ENCODE measurements around the gene LYRM4.
A peak's percentile ranks its signal among the peaks of the same experiment; 100 is the strongest.

The LYRM4 gene

DNA sequence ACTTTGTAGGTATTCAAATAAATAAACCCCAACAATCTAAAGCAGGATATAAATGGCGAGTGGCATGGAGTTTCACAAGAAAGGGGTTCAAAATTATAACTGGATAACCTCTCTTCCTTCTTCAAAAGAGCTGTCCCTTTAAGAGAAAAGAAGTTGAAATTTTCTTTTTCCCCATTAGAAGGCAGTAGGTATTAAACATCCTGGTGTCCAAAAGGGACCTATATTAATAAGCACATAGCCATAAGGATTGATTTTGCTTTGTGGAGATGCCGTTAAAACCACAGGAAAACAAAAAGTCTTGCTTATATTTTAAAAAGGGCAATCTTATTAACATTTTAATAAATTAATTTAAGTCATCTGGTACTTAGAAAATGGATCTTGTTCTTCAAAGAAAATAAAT is 76.5 kb downstream of the LYRM4 start:
- no peaks in the 10 kb centered on the region for H3K4me1 ChIP-seq (ENCODE audit: insufficient read depth, low read length)
- no peaks in the 10 kb centered on the region for H3K9me3 ChIP-seq (ENCODE audit: low read length)
- H2AFZ ChIP-seq (ENCODE audit: low read depth, low read length) = no peak overlapping the region
- H3K4me3 ChIP-seq (ENCODE audit: low read length) = no peak overlapping the region
- no peaks in the 10 kb centered on the region for H3K27me3 ChIP-seq (ENCODE audit: insufficient read depth, low read length)
- H3K36me3 ChIP-seq (ENCODE audit: insufficient read depth, low read length) = no peaks in the 10 kb centered on the region

DNA sequence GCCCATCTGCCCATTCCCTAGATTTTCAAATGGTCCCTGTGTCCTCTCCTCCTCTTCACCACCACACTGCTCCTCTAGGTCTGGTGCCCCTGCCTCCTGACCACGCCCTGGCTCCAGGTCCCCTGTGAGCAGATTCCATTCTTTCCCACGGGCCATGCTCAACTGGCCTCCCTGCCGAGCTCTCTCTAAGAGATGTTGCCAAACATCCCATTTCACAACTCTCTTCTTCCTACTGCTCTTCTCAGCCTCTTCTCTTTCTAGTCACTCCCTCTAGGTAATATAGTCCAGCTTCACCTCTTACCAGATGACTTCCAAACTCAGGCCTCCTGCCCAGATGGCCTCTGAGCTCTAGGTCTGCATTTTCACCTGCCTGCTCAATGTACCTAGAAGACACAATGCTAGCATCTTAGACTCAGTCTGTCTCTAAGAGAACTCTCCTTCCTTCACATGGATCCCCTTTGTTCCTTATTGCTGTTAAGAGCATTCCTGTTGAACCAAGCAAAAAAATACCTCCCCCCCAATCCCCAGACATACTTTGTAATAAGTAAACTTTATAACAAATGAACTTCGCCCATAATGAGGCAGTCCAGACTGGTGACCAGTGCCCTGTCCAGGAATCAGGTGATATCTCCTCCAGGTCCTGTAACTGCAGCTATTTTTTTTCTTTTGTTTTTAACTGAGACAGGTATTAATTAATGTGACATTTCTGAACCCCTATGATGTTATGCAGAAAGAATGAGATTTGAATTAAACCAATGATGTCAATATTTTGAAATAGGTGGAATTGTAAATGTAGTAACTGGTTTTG is 79.0 kb downstream of the LYRM4 start:
- H3K36me3 ChIP-seq (ENCODE audit: insufficient read depth, low read length) = no peaks in the 10 kb centered on the region
- H3K9me3 ChIP-seq (ENCODE audit: low read length) = no peaks in the 10 kb centered on the region
- no peaks in the 10 kb centered on the region for H3K27me3 ChIP-seq (ENCODE audit: insufficient read depth, low read length)
- no peak overlapping the region for H3K4me3 ChIP-seq (ENCODE audit: low read length)
- peaks cover 7% of the 10 kb centered on the region for H3K4me1 ChIP-seq (ENCODE audit: insufficient read depth, low read length)
- no peak overlapping the region for H2AFZ ChIP-seq (ENCODE audit: low read depth, low read length)

DNA sequence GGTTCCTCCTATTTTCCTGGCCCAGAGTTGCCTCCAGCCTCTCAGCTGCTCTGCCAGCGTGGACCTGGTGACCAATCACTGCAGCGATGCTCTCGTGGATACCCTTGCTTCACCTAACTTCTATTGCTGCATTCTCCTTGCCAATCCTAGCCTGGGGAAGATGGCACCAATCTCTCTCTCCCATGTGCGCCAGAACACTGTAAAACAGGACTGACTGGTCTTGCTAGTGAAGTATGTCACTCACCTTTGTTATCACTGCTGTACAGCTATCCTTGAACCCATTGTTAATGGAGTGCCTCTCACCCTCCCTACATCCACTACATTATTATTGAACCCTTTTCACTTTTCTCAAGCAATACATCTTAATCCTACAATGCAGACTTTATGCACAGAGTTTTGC is 80.1 kb downstream of the LYRM4 start:
- H3K4me1 ChIP-seq (ENCODE audit: insufficient read depth, low read length) = peaks cover 7% of the 10 kb centered on the region
- H2AFZ ChIP-seq (ENCODE audit: low read depth, low read length) = no peak overlapping the region
- no peaks in the 10 kb centered on the region for H3K27me3 ChIP-seq (ENCODE audit: insufficient read depth, low read length)
- H3K36me3 ChIP-seq (ENCODE audit: insufficient read depth, low read length) = no peaks in the 10 kb centered on the region
- no peak overlapping the region for H3K4me3 ChIP-seq (ENCODE audit: low read length)
- H3K9me3 ChIP-seq (ENCODE audit: low read length) = no peaks in the 10 kb centered on the region

DNA sequence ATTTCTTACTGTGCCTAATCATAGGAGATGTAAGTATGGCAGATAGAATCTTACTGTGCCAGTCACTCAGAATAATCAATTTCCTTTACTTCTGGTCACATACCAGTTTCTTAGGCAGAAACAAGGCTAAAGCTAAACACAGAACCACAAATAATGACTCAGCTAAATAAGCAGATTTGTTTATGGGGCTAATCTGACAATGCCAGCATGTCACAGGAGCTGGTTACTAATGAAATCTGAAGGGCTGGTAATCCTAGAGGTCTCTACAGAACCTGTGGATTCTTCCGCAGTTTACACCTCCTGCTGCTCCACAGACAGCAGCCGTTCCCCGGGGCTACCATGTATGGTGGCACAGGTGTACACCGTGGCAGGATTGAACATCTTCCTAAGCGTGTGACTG is 80.8 kb downstream of the LYRM4 start:
- H3K4me1 ChIP-seq (ENCODE audit: insufficient read depth, low read length) = peaks cover 14% of the 10 kb centered on the region
- no peak overlapping the region for H2AFZ ChIP-seq (ENCODE audit: low read depth, low read length)
- H3K4me3 ChIP-seq (ENCODE audit: low read length) = no peak overlapping the region
- H3K9me3 ChIP-seq (ENCODE audit: low read length) = no peaks in the 10 kb centered on the region
- H3K36me3 ChIP-seq (ENCODE audit: insufficient read depth, low read length) = no peaks in the 10 kb centered on the region
- H3K27me3 ChIP-seq (ENCODE audit: insufficient read depth, low read length) = no peaks in the 10 kb centered on the region

DNA sequence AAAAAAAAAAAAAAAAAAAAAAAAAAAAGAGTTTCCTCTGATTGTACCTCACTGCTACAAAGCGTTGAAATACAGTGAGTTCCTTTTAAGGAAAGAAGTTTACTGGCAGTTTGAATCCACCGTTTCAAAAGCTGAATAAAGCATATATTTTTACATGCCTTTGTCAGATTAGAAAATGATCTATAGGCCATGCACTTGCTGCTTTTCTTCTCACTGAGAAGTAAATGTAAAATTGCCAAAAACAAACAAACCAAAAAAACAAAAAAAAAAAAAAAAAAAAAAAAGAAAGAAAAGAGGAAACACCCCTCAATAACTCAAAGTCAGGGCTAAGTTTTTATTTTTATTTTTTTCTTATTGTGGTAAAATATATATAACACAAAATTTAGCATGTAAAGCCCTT is 81.9 kb downstream of the LYRM4 start:
- no peak overlapping the region for H3K4me3 ChIP-seq (ENCODE audit: low read length)
- no peaks in the 10 kb centered on the region for H3K36me3 ChIP-seq (ENCODE audit: insufficient read depth, low read length)
- H3K9me3 ChIP-seq (ENCODE audit: low read length) = no peaks in the 10 kb centered on the region
- peaks cover 25% of the 10 kb centered on the region for H3K4me1 ChIP-seq (ENCODE audit: insufficient read depth, low read length)
- no peak overlapping the region for H2AFZ ChIP-seq (ENCODE audit: low read depth, low read length)
- H3K27me3 ChIP-seq (ENCODE audit: insufficient read depth, low read length) = no peaks in the 10 kb centered on the region

DNA sequence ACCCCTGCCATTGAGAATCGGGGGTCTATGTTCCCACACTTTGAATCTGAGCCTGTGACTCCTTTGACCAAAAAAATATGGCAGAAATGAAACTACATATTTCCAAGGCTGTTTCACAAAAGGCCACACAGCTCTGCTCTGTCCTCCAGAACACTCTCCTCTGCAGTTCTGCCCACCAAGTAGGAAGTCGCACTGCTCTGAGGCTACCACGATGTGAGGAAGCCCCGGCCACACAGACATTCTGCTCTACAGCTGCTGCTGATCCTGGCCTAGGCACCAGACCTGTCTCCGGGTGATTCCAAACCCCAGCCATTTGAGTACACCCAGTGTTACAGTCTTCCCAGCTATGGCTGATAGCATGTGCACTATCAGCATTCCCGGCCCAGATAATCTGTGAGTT is 85.1 kb downstream of the LYRM4 start:
- Histone ChIP-seq H2AFZ (ENCODE audit: low read depth, low read length) (no peak overlapping the region), H3K4me3 (ENCODE audit: low read length) (no peak overlapping the region), H3K36me3 (ENCODE audit: insufficient read depth, low read length) (no peaks in the 10 kb centered on the region), H3K27me3 (ENCODE audit: insufficient read depth, low read length) (no peaks in the 10 kb centered on the region), H3K9me3 (ENCODE audit: low read length) (no peaks in the 10 kb centered on the region), H3K4me1 (ENCODE audit: insufficient read depth, low read length) (peaks cover 39% of the 10 kb centered on the region)

DNA sequence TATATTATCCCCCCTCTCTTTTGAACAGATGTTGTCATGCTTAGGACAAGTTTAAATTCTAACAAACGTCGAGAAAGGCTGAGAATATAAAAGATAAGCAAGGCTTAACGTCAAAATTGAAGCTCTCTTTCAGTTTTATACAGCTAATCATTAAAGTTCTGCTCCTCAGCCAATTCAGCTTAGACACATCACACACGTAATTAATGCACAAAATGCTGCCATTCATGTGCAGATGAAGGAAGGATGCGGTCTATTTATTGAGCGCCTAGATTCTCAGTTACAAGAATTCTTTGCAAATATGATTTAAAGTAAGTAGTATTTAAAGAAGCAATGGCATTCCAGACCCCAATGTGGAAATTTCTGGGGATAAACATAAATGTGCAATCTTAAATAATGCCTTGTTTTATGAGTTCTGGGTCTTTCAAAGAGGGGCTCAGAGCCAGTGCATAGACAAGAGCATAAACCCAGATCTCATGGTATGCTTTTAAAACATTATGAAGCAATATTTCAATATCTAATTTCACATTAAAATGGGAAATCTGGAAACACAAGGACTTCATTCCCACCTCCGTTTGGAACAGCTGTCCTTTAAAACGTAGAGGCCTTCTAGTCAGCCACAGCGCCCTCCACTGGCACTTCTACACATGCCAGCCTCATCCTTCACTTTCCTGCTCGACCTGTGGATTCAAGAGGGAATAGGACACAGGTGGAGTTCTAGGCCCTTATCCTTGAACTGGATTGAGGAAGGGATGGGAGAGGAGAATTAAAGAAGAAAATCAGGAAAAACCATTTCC is 85.8 kb downstream of the LYRM4 start:
- Histone ChIP-seq H2AFZ (ENCODE audit: low read depth, low read length) (peak overlapping the region; percentile 21), H3K36me3 (ENCODE audit: insufficient read depth, low read length) (no peaks in the 10 kb centered on the region), H3K4me3 (ENCODE audit: low read length) (no peak overlapping the region), H3K9me3 (ENCODE audit: low read length) (no peaks in the 10 kb centered on the region), H3K4me1 (ENCODE audit: insufficient read depth, low read length) (peaks cover 39% of the 10 kb centered on the region), H3K27me3 (ENCODE audit: insufficient read depth, low read length) (no peaks in the 10 kb centered on the region)

DNA sequence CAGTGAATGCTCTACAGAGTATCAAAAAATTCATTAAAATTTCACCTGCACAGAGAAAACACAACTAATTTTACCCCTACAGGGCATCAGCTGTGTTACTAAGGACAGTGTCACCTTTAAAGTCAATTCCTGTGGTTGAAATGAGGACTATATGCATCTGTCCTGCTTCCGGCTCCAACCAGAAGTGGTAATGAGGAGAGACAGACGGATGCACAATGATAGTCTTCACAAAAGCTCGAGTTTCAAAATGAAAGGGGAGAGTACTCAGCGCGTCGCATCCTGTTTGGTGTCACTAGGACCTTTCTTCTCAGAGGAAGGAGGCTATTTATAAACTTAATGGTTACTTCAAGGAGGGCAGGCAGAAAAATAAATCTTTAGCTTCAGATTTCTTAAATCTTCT is 86.5 kb downstream of the LYRM4 start:
- no peaks in the 10 kb centered on the region for H3K27me3 ChIP-seq (ENCODE audit: insufficient read depth, low read length)
- no peaks in the 10 kb centered on the region for H3K36me3 ChIP-seq (ENCODE audit: insufficient read depth, low read length)
- peak overlapping the region; percentile 28 for H3K4me3 ChIP-seq (ENCODE audit: low read length)
- H2AFZ ChIP-seq (ENCODE audit: low read depth, low read length) = peak overlapping the region; percentile 67
- H3K9me3 ChIP-seq (ENCODE audit: low read length) = no peaks in the 10 kb centered on the region
- peaks cover 39% of the 10 kb centered on the region for H3K4me1 ChIP-seq (ENCODE audit: insufficient read depth, low read length)

DNA sequence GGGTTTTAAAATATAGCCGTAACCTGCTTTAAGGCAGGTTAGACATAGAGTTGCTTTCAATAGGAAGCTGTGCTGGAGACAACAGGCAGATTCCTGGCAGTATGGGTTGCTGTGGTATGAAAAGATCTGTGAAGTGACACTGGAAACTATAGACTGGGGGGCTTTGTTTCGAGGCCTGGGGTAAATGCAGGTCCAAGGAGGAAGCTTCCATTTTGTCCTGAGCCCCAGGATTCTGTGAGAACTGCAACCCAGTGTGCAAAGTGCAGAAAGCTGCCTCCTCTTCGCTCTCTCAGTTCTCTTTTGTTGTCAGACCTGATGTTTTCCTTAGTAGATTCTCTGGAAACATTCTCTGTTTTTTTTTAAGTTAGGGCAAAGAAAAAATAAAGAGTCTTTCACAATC is 86.9 kb downstream of the LYRM4 start:
- Histone ChIP-seq H3K4me1 (ENCODE audit: insufficient read depth, low read length) (peaks cover 39% of the 10 kb centered on the region), H3K36me3 (ENCODE audit: insufficient read depth, low read length) (no peaks in the 10 kb centered on the region), H3K27me3 (ENCODE audit: insufficient read depth, low read length) (no peaks in the 10 kb centered on the region), H3K4me3 (ENCODE audit: low read length) (no peak overlapping the region), H2AFZ (ENCODE audit: low read depth, low read length) (peak overlapping the region; percentile 67), H3K9me3 (ENCODE audit: low read length) (no peaks in the 10 kb centered on the region)

DNA sequence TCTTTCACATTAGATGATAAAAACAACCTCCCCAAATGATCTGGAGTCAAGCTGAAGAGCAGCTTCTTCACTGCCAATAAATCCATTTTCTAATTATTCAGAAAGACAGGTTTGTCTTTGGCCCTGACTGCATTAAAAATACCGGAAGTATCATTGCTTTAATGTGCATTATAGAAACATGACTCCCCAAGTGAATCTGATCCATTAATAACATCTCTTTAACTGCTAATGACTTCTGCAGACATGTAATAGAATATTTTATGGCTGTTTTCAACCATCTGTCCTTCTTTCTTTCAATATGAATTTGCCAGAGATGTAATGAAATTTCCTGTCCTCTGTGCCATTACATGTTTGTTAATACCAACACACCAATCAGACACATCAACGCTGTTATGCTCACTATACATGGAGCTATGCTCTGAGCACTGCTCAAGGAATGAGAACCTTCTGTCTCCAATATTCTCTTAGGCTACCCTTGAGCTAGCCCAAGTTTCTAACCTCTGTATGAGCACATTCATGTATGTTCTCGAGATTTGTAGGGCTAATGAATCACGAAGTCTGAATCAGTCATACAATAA is 87.8 kb downstream of the LYRM4 start:
- Histone ChIP-seq H3K9me3 (ENCODE audit: low read length) (no peaks in the 10 kb centered on the region), H3K4me1 (ENCODE audit: insufficient read depth, low read length) (peaks cover 39% of the 10 kb centered on the region), H2AFZ (ENCODE audit: low read depth, low read length) (no peak overlapping the region), H3K36me3 (ENCODE audit: insufficient read depth, low read length) (no peaks in the 10 kb centered on the region), H3K27me3 (ENCODE audit: insufficient read depth, low read length) (no peaks in the 10 kb centered on the region), H3K4me3 (ENCODE audit: low read length) (no peak overlapping the region)

DNA sequence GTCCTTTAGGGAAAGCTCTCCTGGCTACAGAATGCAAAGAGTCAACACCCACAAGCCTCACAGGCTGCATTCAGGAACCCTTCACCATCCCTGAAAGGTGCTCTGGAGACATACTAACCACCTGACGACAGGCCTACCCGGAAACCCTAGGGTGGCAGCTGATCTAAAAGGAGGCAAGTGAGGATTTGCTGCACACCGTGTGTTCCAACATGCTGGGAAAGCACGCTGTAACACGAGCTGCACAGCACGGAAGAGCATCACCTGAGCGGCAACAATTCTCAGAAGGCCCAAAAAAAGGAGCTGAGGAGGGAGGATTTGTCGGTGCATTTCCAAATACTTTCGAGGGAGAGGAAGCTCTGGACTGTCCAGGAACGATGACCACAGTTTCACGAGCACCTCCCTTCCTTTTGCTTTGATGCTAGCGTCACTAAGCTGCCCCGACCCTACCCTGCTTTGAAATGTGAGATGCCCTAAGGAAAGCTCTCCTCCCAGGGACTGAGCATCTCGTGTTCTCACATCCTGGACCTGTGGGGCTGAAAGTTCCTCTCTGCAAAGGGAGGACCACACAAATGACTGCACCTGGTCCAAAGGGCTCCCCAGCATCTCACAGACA is 88.6 kb downstream of the LYRM4 start:
- peaks cover 34% of the 10 kb centered on the region for H3K4me1 ChIP-seq (ENCODE audit: insufficient read depth, low read length)
- H3K27me3 ChIP-seq (ENCODE audit: insufficient read depth, low read length) = no peaks in the 10 kb centered on the region
- no peak overlapping the region for H3K4me3 ChIP-seq (ENCODE audit: low read length)

DNA sequence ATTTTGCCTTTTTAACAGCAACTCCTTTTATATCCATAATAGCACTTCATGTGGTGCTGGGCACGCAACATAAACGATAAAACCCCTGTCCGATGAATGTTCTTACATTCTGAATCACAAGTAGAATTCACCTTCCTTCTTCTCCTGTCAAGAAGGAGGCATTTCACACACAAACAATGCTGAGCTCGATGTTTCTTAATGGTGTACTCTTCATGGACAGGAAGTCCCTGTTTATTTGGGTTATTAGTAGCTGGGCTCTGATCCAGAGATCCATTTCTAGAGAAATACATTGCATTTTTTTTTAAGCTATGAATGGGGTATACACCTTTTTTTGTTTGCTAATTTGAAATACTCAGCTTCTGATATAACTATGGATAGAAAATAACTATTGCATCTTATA is 93.2 kb downstream of the LYRM4 start:
- Histone ChIP-seq H2AFZ (ENCODE audit: low read depth, low read length) (no peak overlapping the region), H3K36me3 (ENCODE audit: insufficient read depth, low read length) (no peaks in the 10 kb centered on the region), H3K4me1 (ENCODE audit: insufficient read depth, low read length) (peaks cover 6% of the 10 kb centered on the region)

More for the DNA sequence above, 88.6 kb downstream of the LYRM4 start:
- H3K36me3 ChIP-seq (ENCODE audit: insufficient read depth, low read length) = no peaks in the 10 kb centered on the region
- H2AFZ ChIP-seq (ENCODE audit: low read depth, low read length) = no peak overlapping the region
- no peaks in the 10 kb centered on the region for H3K9me3 ChIP-seq (ENCODE audit: low read length)

DNA sequence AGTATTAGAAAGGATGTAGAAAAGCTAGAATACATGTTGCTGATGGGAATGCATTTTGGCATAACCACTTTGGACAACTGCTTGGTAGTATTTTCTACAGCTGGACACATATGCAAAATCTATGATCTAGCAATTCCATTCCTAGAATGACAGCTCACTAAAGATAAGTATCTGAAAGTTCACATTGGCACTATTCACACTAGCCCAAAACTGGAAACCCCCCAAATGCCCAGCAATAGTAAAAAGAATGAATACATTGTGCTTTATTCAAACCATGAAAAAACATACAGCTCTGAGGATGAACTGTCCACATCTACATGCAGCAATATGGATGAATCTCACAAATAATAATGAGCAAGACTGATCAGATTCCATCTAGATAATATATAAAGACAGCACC is 96.7 kb downstream of the LYRM4 start:
- Histone ChIP-seq H3K9me3 (ENCODE audit: low read length) (no peaks in the 10 kb centered on the region), H3K27me3 (ENCODE audit: insufficient read depth, low read length) (no peaks in the 10 kb centered on the region), H3K36me3 (ENCODE audit: insufficient read depth, low read length) (no peaks in the 10 kb centered on the region), H2AFZ (ENCODE audit: low read depth, low read length) (no peak overlapping the region), H3K4me1 (ENCODE audit: insufficient read depth, low read length) (peaks cover 5% of the 10 kb centered on the region), H3K4me3 (ENCODE audit: low read length) (no peak overlapping the region)

More for the DNA sequence above, 93.2 kb downstream of the LYRM4 start:
- no peaks in the 10 kb centered on the region for H3K9me3 ChIP-seq (ENCODE audit: low read length)
- H3K27me3 ChIP-seq (ENCODE audit: insufficient read depth, low read length) = no peaks in the 10 kb centered on the region
- H3K4me3 ChIP-seq (ENCODE audit: low read length) = no peak overlapping the region

Measured in neuron (in vitro differentiated cells).